ENCODE data around the gene UNC13C.

Gene UNC13C

GRCh38 chr15:54026258-54026657 lies 48.0 kb downstream of the UNC13C start:
- no peak for DNase-seq

DNA sequence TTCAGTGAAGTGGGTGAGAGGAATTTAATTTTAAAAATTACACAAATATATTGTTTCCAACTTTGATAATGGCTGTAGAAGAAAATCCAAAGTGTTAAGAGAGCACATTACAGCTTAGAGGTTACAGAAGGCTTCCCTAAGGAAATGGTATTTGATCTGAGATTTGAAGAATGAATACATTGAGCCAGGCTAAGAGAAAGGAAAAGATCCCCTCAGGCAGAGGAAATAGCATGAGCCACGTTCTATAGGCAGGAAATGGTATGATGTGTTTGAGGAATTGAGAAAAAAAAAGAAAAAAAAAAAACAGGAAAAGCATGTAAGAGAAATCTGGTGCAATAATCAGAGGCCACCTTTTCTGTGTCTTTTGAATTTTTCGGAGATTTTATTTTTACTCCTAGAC lies 48.6 kb downstream of the UNC13C start:
- DNase-seq = no peak

GRCh38 chr15:54029081-54029480 lies 50.8 kb downstream of the UNC13C start:
- DNase-seq = no peak

DNA sequence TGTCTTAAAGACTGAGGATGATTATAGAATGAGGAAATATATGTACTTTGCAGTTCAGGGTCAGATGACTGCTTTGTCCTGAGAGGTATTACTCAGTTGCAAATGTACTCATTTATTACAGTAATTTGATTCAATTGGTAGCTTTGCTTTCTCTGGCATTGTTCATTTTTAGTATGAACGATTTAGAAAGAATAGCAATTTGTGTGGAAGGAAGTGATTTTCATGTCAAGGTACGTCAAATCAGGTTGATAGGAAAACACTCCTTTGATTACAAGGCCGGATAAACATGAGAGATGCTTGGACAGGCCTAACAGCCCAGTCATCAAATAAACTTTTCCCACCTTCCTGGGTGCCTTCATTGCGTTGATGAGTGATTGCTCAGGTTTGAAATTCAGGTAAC lies 53.8 kb downstream of the UNC13C start:
- DNase-seq = no peak

DNA sequence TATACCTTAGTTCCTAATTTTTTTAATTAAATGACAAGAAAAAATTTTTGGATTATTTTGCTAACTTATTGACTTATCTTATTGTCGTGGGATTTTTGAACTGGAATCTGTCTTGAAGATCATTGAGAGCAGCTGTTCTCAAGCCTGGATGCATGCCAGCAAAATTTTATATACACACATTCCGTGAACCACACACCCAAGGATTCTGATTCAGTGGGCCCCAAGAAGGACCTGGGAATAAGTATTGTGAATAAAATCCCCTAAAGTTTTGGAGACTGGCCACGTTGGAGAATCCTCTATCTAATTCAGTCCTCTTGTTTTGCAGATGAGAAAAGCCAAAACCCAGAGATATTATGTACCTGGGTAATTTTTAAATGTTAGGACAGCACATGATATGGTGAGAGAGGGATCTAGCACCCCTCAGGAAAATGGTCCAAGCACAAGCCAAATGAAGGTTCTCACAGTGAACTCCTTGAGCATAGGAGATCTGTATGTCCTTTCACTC lies 55.2 kb downstream of the UNC13C start:
- DNase-seq = no peak

DNA sequence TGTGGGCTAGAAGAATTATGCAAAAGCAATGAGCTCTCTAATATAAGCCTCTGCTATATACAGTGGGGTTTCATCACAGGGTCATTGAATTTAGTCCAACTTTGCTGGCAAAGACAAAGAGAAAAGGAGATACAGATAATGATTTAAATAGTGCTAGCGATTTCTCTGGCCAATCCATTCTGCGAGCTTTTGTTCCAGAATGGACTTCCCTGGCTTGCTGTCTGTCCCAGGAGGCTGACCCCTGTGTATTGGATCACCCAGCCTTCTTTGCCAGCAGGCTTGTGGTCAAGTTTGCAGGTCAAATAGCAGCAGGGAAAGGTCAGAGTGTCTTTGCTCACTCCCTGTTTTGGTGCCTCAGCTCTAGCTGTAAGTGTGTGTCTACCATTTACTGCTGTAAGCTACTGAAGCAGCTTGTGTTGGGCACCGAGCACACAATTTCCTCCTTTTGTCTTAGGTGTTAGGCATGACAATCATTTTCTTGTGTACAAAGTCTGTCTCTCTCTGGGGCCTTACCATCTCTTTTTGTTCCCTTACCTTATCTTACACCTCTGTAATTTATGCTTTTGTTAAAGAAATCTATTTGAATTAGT lies 55.7 kb downstream of the UNC13C start:
- no peak for DNase-seq

DNA sequence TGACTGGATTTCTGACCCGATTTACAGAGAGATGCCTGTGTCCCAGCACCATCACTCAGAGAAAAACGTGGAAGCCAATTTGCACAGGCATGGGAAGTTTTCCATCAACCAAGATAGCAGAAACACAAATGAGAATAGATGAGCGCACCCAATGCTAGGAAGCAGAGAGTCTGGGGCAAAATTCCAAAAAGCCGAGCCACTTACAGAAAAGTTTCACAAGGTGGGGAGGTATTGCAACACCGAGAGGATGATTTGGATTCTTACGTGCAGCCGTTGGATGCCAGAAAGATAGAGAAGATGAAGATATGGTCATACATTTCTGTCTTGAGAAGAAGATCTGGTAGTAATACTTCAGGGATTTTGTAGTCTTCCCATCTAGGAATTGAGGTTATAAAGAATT lies 57.4 kb downstream of the UNC13C start:
- no peak for DNase-seq

- DNase-seq = no peak
Observed at GRCh38 chr15:54045397-54045796, 67.2 kb downstream of the UNC13C start.

DNA sequence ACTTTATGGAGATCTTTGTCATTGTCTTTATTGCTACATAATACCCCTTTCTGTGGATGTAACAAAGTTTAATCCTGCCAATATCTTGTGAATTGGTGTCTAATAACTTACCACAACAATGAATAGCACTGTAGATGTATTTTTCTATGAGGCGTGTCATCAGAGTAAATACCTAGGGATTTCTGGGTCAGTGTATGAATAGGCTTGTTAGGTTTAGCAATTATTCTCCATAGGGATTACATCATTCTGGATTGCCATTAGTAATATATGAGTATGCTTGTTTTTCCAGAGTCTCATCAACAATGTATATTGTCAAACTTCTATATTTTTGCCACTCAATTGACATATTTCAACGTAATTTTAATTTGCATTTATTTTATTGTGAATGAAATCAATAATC lies 67.9 kb downstream of the UNC13C start:
- DNase-seq = no peak

DNA sequence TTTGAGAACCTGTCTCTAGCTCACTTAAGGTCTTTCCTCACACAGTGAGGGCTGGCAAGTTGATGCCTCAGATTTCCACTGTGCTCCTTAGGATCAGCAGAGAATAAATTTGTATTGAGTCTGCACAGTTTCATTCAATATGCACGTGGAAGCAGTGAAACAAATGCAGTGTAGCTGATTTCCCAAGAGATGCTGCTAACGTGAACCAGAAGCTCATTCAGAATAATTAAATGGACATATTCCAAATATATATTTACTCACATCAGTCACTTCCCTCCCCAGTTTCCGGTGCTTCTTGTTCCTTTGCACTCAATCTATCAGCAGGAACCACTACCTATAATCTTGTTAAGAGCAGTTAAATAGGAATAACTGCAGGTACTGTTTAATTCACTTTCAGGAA lies 86.1 kb downstream of the UNC13C start:
- DNase-seq = no peak

GRCh38 chr15:54066403-54066802 lies 88.2 kb downstream of the UNC13C start:
- no peak for DNase-seq

- DNase-seq = no peak
Observed at GRCh38 chr15:54082836-54083492, 104.7 kb downstream of the UNC13C start.

GRCh38 chr15:54083501-54083900 lies 105.3 kb downstream of the UNC13C start:
- no peak for DNase-seq

- no peak for DNase-seq
Observed at GRCh38 chr15:54083991-54084390, 105.8 kb downstream of the UNC13C start.

DNA sequence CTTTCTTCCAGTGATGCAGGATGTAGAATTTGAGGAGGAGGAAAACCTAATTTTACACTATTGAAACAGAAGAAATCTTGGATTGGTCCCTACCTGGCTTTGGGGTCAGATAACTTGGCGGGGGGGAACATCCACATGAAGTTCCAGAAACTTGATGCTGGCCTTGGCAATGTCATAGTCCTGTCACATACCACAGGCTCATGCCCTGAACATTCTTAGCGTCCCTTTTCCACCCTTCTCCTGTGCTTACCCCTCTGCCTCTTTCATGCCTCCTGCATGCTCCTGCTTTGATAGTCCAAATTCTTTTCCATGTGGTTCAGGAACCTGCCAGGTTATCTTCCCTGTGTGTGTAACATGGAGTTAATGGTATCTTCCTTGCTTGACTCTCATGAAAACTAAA lies 110.6 kb downstream of the UNC13C start:
- DNase-seq = no peak

- DNase-seq = no peak
Observed at GRCh38 chr15:54089776-54090175, 111.5 kb downstream of the UNC13C start.

DNA sequence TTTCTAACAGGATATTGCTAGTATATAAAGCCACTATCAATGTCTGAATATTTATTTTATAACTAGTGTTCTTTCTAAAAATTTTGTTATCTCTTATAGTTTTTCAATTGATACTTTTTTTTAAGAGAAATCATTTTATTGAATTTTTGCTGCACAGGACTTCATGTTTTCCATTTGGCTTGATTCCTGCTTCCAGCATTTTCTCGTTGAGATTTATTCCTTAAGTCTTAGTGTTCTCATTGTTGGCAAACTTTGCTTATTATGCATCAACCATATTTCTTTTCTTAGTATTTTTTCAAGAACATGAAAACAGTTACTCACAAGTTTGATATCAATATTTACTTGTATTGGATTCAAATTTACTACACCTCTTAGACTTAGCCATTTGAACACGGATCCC lies 113.4 kb downstream of the UNC13C start:
- no peak for DNase-seq

GRCh38 chr15:54094661-54095060 lies 116.4 kb downstream of the UNC13C start:
- no peak for DNase-seq

DNA sequence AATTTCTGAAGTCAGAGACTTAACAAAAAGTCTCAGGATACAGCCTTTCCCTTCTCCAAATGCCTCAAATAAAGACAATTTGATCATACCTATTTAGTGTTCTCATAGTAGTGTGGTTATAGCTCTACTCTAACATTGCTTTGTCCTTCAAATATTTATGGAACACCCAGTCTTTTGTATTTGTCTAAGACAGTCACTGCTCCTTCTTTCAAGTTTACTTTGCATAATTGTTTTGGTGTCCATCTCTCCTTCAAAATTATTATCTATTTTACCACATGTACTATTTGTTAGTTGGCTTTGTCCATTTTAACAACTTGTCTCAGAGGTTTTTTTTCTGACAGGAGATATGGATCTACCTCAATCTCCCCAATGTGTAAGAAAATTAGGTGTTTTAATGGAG lies 118.8 kb downstream of the UNC13C start:
- no peak for DNase-seq

GRCh38 chr15:54099010-54099409 lies 120.8 kb downstream of the UNC13C start:
- DNase-seq = no peak

GRCh38 chr15:54101664-54102270 lies 123.5 kb downstream of the UNC13C start:
- DNase-seq = no peak

DNA sequence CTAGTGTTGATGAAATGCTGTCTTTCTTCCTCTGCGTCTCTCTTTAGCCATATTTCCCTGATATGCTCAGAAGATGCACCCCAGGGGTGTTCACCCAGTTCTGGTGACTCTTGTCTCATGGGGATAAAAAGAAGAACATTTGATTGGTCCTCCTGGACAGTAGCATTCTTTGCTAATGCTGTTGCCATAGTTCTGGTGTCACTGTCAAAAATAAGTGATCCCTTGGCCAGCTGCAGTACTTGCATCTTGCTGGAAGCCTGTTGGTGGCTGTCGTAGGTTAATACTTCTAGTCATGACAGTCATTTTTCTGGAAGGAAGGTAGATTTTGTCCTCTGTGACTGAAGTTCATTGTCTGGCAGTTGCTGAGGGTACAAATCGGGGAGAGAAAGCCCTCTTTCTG lies 124.5 kb downstream of the UNC13C start:
- DNase-seq = no peak

- DNase-seq = no peak
Observed at GRCh38 chr15:54109014-54109413, 130.8 kb downstream of the UNC13C start.

- DNase-seq = no peak
Observed at GRCh38 chr15:54119051-54119450, 140.8 kb downstream of the UNC13C start.
